GM12878 (cell line): ENCODE data around the gene COPZ2. TPM values are rescaled to one million over a fixed set of nuclear protein-coding genes. Genes with fewer than 3 reads are reported as not detected.
A peak's percentile ranks its signal among the peaks of the same experiment; 100 is the strongest.

ENCODE experiments used
- ATAC-seq: fragments of 200-7000 bp; cut with Tn5 transposase; 3 replicates; pipeline ENCODE4 v1.9.1; 2020; ENCODE audit warnings: mild to moderate bottlenecking, moderate library complexity
- BruUV-seq: library from RNA; stranded (reverse); fragments of 400-500 nt; replicated peaks from 2 replicates; lab custom pipeline; 2021; lab: Mats Ljungman, UMichigan
- CTCF ChIA-PET: fragments of 300-600 bp; sonication (Branson Sonifier 250); formaldehyde crosslinking; extraction: SDS; loops from one replicate; lab custom pipeline; 2021; ENCODE audit warnings: inconsistent platforms; lab: Yijun Ruan, JAX
- POLR2A ChIA-PET: fragments of 350-600 bp; formaldehyde crosslinking; extraction: SDS; loops from one replicate; lab custom pipeline; 2021; ENCODE audit warnings: inconsistent platforms; lab: Charles Lee
- RAD21 ChIA-PET: fragments of 300-600 bp; sonication (Branson Sonifier 250); formaldehyde crosslinking; loops from one replicate; lab custom pipeline; 2023; ENCODE audit warnings: antibody characterized with exemption; ENCODE audit not compliant: unreplicated experiment; lab: Charles Lee
- SMC1A ChIA-PET: fragments of 300-600 bp; sonication (Branson Sonifier 250); formaldehyde crosslinking; loops from one replicate; lab custom pipeline; 2023; ENCODE audit not compliant: unreplicated experiment, uncharacterized antibody; lab: Charles Lee
- DNase-seq: peaks from one replicate; pipeline ENCODE4 v3.0.0-alpha.2; 2011; ENCODE audit warnings: low read depth, low spot score
- FAIRE-seq: peaks from 3 replicates; lab custom pipeline; 2011; peaks lifted over from hg19 to GRCh38; lab: Jason Lieb, UNC
- H2AFZ ChIP-seq: 2 replicates; pipeline ENCODE4 v1.6.0; 2011; ENCODE audit warnings: low read depth, low read length, control low read depth; ENCODE audit not compliant: control insufficient read depth
- H3K27ac ChIP-seq: 2 replicates; pipeline ENCODE4 v1.5.1; 2011; ENCODE audit warnings: control low read depth; ENCODE audit not compliant: control insufficient read depth, insufficient read depth
- H3K27me3 ChIP-seq, 2 experiments: replicated peaks in 1 of 2; 2 replicates each; pipeline versions ENCODE4 v1.6.0 to v1.6.1; 2011; ENCODE audit warnings: low read length in 1 of 2; ENCODE audit not compliant: control insufficient read depth in 2 of 2, insufficient read depth in 2 of 2
- H3K36me3 ChIP-seq, 2 experiments: 2 replicates each; pipeline ENCODE4 v1.5.1; 2011; ENCODE audit warnings: low read length in 1 of 2; ENCODE audit not compliant: control insufficient read depth in 2 of 2, insufficient read depth in 2 of 2
- H3K4me1 ChIP-seq: 2 replicates; pipeline ENCODE4 v1.6.1; 2011; ENCODE audit warnings: mild to moderate bottlenecking, low read length, moderate library complexity, mixed read lengths; ENCODE audit not compliant: control insufficient read depth, insufficient read depth
- H3K4me2 ChIP-seq: 2 replicates; pipeline ENCODE4 v1.6.0; 2011; ENCODE audit warnings: control low read depth; ENCODE audit not compliant: control insufficient read depth, insufficient read depth
- H3K4me3 ChIP-seq: fragments of 200-600 bp; sonication (generic); 2 replicates; pipeline ENCODE4 v1.5.1; 2016
- H3K79me2 ChIP-seq: 2 replicates; pipeline ENCODE4 v1.6.0; 2011; ENCODE audit warnings: low read length; ENCODE audit not compliant: control insufficient read depth, insufficient read depth
- H3K9ac ChIP-seq: 2 replicates; pipeline ENCODE4 v1.8.0; 2011; ENCODE audit warnings: low read length, control low read depth, mixed read lengths; ENCODE audit not compliant: control insufficient read depth, insufficient read depth
- H3K9me3 ChIP-seq: replicated peaks from 3 replicates; pipeline ENCODE4 v1.5.1; 2011; ENCODE audit warnings: mild to moderate bottlenecking, low read length; ENCODE audit not compliant: control insufficient read depth, insufficient read depth
- H4K20me1 ChIP-seq: 2 replicates; pipeline ENCODE4 v1.6.0; 2011; ENCODE audit not compliant: control insufficient read depth, insufficient read depth
- CHD2 ChIP-seq: IDR thresholded peaks from 2 replicates; pipeline ENCODE4 v1.6.1; 2011; ENCODE audit warnings: low read depth, low read length, improper control_type of control experiment, borderline replicate concordance
- NFYA ChIP-seq: IDR thresholded peaks from 2 replicates; pipeline ENCODE4 v1.6.1; 2011; ENCODE audit warnings: low read depth, mild to moderate bottlenecking, low read length, improper control_type of control experiment, borderline replicate concordance
- NR2C2 ChIP-seq: IDR thresholded peaks from 2 replicates; pipeline ENCODE4 v1.6.1; 2011; ENCODE audit warnings: borderline replicate concordance, low read depth; ENCODE audit not compliant: control insufficient read depth, insufficient read length
- NR2F1 ChIP-seq: fragments of 450-650 bp; conservative IDR thresholded peaks from 2 replicates; pipeline ENCODE4 v1.6.1; 2017; ENCODE audit warnings: mild to moderate bottlenecking
- RUNX3 ChIP-seq: IDR thresholded peaks from 2 replicates; pipeline ENCODE4 v1.6.1; 2012; ENCODE audit warnings: low read length, inconsistent platforms
- ZNF217 ChIP-seq: fragments of 450-650 bp; IDR thresholded peaks from 2 replicates; pipeline ENCODE4 v1.6.1; 2017; ENCODE audit warnings: antibody characterized with exemption, mild to moderate bottlenecking
- ZNF384 ChIP-seq: IDR thresholded peaks from 2 replicates; pipeline ENCODE4 v1.6.1; 2012; ENCODE audit warnings: low read depth, mild to moderate bottlenecking, low read length, improper control_type of control experiment, borderline replicate concordance
- WGBS: methylation state at CpG from one replicate; pipeline ENCODE4 v1.1.6; 2016; ENCODE audit warnings: low lambda C conversion rate; ENCODE audit not compliant: insufficient replicate concordance, insufficient coverage; ENCODE audit errors: missing lambda C conversion rate; 5-methylcytosine and 5-hydroxymethylcytosine counted together
- in situ Hi-C: fragments of 300-500 bp; cut with MboI; formaldehyde crosslinking; loops from 9 replicates; pipeline ENCODE4 v1.14.3; 2018; ENCODE audit warnings: mixed read lengths
- intact Hi-C: fragments of 100-400 bp; cut with micrococcal nuclease; formaldehyde crosslinking; loops from one replicate; pipeline ENCODE4 v1.14.2; 2022; ENCODE audit not compliant: unreplicated experiment
- polyA plus RNA-seq, 11 experiments: library from polyadenylated mRNA; depleted of rRNA in 4 of 11; unstranded in 6 of 11; stranded (reverse) in 5 of 11; fragments of >200 nt; fragmentation: Nextera tagmentation in 4 of 11; fragmentation: Illumina TruSeq in 1 of 11; extraction: Ambion mirVana in 4 of 11; extraction: Trizol in 1 of 11; gene quantifications; 1 replicate in 1 of 11; 2 replicates in 10 of 11; pipeline versions ENCODE4 v1.2.1 to v1.2.3, GENCODE V29; 2011 to 2016; ENCODE audit warnings: inconsistent platforms in 2 of 11, missing spikeins in 2 of 11, low read depth in 1 of 11
- total RNA-seq, 4 experiments: library from RNA; depleted of rRNA in 3 of 4; stranded (reverse); fragments of >200 nt in 3 of 4; fragmentation: Illumina TruSeq in 1 of 4; extraction: Trizol in 1 of 4; gene quantifications; 2 replicates each; pipeline versions ENCODE4 v1.2.1 to v1.2.3, GENCODE V29; 2013 to 2021

COPZ2 gene
- total and polyA plus RNA-seq, 10 of the 15 experiments (the other 5 are each of a cell fraction or from before 2014, with no cell fraction given) = 0.20 to 4.3 (median 2.6) TPM

DNA sequence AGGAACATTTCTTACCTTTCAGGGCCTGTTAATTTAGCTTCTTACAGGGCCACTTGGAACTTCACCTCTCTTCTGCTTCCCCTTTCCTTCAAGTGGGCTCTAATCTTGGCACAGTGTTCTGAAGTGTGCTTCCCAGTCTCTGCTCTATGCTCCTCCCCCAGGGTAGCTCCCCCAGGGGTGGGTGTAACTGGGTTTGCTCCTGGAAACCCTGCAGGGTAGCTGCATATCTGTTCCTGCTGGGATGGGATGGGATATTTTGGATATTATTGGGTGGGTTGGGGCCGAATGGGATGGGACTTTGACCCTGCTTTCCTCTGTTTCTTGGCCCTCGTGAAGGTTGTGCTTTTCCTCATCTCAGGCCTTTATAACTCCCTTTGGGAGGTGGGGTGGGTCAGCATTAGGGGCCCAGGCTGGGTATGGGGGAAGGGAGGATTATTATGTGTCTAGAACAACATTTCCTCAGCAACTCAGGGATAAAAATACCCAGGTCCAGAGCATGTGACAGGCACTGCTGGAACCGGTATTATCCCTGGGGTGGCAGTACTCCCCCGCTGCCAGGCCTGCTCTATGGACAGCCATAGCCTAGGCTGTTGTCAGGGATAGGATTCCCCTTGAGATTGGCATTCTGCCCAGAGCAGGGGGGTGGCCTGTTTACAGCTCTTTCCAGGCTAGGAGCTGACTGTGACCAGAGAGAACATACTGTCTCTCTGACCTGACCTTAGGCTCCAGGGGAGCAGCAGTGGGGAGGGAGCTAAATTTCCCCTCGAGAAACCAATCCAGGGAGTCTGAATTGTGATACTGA is 15.6 kb upstream of the COPZ2 start:
- H3K4me3 ChIP-seq = peak overlapping the region; percentile 97
- H2AFZ ChIP-seq = no peak overlapping the region
- peaks cover 93% of the 10 kb centered on the region for H3K79me2 ChIP-seq
- H3K4me2 ChIP-seq = peak overlapping the region; percentile 78
- FAIRE-seq (no peak), ATAC-seq (no peak), DNase-seq (no peak)
- peaks cover 5% of the 10 kb centered on the region; the same call in 1 of the 2 replicates for H4K20me1 ChIP-seq
- H3K9ac ChIP-seq = no peak overlapping the region; the same call in 1 of the 2 replicates
- intact Hi-C loops = no loop called here
- TF ChIP-seq RUNX3 (no peak), NFYA (no peak), NR2F1 (no peak), ZNF217 (no peak), NR2C2 (no peak), ZNF384 (no peak), CHD2 (0 out of 2 replicates have a peak, but pooled peaks have one; percentile 11)
- 62% methylated on average over 5 of the region's 5 CpGs for WGBS
- H3K27ac ChIP-seq = no peak overlapping the region
- H3K4me1 ChIP-seq = peaks cover 29% of the 10 kb centered on the region
- CTCF ChIA-PET = interaction anchor here (0.9 to 7.2 kb wide), 12 partner anchors 8 to 58 kb away, joined by 3 to 43 read pairs (median 4); no protein-coding TSS in a partner anchor
- RAD21 ChIA-PET = interaction anchor here (0.6 to 2.0 kb wide), 5 partner anchors 18 to 59 kb away, joined by 3 to 5 read pairs (median 3); no protein-coding TSS in a partner anchor
- SMC1A ChIA-PET = interaction anchor here (0.9 to 1.2 kb wide), 3 partner anchors 27 to 399 kb away, joined by 3 to 4 read pairs (median 4); no protein-coding TSS in a partner anchor
- BruUV-seq = no TSS peak
- H3K36me3 ChIP-seq = peaks cover 29 to 40% of the 10 kb centered on the region in 2 experiments
- H3K27me3 ChIP-seq = no peaks in the 10 kb centered on the region
- in situ Hi-C loops = no loop called here
- POLR2A ChIA-PET = interaction anchor here (0.6 to 1.7 kb wide), 7 partner anchors 10 to 623 kb away, joined by 3 to 9 read pairs (median 4); no protein-coding TSS in a partner anchor
- no peaks in the 10 kb centered on the region for H3K9me3 ChIP-seq
